T-helper 2 cell treated with Interferon-gamma antibody and Interleukin-4, amounts not matched to agents 100 ng/mL and 5 ng/mL, for 36 hours (primary cell): Measurements from ENCODE around the gene RASAL2. TPM values are rescaled to one million over a fixed set of nuclear protein-coding genes. Genes with fewer than 3 reads are reported as not detected.
"Not testable (repeated sequence)": the region's sequence is repeated elsewhere in the genome, so short reads cannot be mapped to it uniquely, and the experiment has no call there.

Source experiments
- intact Hi-C: fragments of 100-400 bp; cut with micrococcal nuclease; formaldehyde crosslinking; loops from one replicate; pipeline ENCODE4 v1.15.1; 2023
- total RNA-seq: library from RNA; stranded (reverse); gene quantifications from 2 replicates; pipeline ENCODE4 v1.2.3, GENCODE V29; 2022

Gene RASAL2
- total RNA-seq, 1 donor from 2014 or later = 0.05 TPM

- intact Hi-C loops = no loop called here
These were observed 184.1 kb downstream of the RASAL2 start for GRCh38 chr1:178277793-178278530.

DNA sequence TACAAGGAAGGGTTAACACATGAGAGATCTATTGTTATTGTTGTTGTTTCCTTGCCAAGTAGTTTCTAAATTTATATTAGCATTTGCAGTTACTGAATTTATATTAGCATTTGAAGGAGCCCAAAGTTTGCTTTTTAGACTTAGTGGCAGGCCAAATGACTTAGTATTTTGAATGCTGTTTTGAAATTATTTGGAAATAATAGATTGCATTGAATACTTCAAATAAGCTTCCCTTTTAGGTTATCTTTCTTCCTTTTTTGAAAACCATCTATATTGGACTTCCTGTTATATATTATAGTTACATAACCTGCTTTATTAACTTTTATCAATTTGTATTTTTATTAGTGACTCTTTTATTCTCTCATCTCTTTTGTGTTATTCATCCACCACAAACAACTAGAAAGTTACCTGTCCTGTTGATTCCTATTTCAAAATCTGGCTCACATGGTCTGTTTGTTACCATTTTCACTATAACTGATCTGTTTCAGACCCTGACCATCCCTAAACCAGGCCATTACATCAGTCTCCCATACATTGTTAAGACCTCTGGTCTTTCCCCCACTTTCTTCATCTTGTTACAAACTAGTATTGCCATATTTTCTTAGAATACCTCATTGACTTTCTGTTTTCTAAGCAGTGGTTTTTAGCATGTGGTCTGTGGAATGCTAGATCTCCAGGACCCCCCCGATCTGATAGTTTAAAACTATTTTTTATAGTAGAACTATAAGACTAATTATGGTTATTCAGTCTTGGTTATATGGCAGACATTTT, 185.2 kb downstream of the RASAL2 start:
- intact Hi-C loops = no loop called here

- intact Hi-C loops = loop anchor here (5.0 kb wide), 1 partner anchor 251 kb away; no protein-coding TSS in a partner anchor
These were observed 189.1 kb downstream of the RASAL2 start for GRCh38 chr1:178282949-178283367.

DNA sequence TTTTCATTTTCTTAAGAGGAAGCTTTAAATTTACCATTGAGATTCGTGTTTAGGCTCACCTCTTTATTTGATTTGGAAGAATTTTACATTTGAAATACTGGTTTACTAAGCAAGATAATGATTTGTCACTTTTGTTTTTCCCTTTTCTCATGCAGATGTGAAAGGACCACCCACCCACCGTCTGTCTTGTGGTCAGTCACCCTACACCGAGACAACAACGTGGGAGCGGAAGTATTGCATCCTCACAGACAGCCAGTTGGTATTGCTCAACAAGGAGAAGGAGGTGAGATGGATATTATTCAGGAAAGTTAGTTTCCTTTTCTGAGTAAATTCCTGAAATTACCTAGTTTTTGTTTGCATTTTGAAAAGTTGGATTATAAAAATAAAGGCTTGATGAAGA, 189.5 kb downstream of the RASAL2 start:
- intact Hi-C loops = loop anchor here (5.0 kb wide), 1 partner anchor 251 kb away; no protein-coding TSS in a partner anchor

DNA sequence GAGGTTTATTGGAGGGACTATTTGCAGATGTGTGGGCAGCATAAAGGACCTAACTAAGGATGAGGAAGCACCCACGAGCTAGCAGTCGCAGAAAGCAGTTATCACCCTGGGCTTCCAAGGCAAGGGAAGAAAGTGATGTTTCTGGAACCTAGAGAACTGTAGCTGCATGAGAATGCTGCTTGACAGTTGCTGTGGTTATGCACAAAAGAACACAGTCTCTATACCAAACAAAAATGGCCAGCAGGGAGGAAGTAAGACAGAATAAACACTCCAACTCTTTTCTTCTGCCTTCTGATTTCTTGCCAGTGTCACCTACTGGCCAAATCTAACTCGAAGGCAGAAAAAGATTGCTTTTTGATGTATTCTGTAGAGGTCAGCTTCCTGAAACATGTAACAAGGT, 190.2 kb downstream of the RASAL2 start:
- intact Hi-C loops = loop anchor here (5.0 kb wide), 1 partner anchor 252 kb away; no protein-coding TSS in a partner anchor

- intact Hi-C loops = no loop called here
These were observed 197.3 kb downstream of the RASAL2 start for GRCh38 chr1:178291166-178291565.

- intact Hi-C loops = no loop called here
These were observed 200.8 kb downstream of the RASAL2 start for GRCh38 chr1:178294654-178295053.

GRCh38 chr1:178300352-178300699, 206.4 kb downstream of the RASAL2 start:
- intact Hi-C loops = no loop called here

GRCh38 chr1:178301141-178301540, 207.2 kb downstream of the RASAL2 start:
- intact Hi-C loops = no loop called here

DNA sequence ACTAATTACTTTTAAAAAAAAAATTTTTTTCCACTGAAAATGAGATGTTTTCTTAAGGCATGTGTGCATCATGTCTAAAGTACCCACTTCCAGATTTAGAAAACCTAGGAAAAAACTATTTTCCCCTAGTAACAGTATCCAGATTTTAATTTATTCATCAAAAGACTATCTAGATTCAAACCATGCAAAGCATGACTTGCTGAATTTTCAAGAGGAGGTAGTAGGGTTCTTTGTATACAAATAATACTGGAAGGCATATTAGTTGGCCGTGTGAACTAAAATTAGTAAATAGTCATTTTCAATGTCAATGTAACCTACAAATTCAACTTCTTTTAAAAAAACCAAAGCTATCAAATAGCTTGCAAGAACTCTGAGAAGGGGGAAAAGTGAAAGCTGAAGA, 213.4 kb downstream of the RASAL2 start:
- intact Hi-C loops = no loop called here

- intact Hi-C loops = no loop called here
These were observed 214.5 kb downstream of the RASAL2 start for GRCh38 chr1:178308438-178308837.

DNA sequence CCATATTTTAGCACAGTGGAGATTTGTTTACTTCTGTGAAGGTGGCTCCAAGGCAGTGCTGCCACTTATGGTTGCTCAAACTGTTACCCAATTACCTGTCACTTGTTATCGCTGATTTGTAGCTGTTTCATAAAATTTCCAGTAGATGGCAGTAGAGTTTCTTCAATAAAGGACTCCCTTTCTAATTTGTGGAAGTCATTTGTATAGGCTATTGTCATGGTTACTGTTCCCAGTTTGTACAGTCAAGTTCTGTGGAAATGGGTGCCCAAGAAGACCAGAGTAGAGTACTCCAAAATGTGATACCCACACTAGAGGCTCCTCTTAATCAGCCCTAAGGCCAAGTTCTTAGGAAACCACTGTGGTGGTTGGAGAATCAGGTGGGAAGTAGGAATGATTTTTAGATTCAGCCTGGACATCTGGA, 216.8 kb downstream of the RASAL2 start:
- intact Hi-C loops = loop anchor here (5.0 kb wide), 1 partner anchor 222 kb away; no protein-coding TSS in a partner anchor

GRCh38 chr1:178311164-178311563, 217.3 kb downstream of the RASAL2 start:
- intact Hi-C loops = loop anchor here (5.0 kb wide), 1 partner anchor 221 kb away; no protein-coding TSS in a partner anchor

DNA sequence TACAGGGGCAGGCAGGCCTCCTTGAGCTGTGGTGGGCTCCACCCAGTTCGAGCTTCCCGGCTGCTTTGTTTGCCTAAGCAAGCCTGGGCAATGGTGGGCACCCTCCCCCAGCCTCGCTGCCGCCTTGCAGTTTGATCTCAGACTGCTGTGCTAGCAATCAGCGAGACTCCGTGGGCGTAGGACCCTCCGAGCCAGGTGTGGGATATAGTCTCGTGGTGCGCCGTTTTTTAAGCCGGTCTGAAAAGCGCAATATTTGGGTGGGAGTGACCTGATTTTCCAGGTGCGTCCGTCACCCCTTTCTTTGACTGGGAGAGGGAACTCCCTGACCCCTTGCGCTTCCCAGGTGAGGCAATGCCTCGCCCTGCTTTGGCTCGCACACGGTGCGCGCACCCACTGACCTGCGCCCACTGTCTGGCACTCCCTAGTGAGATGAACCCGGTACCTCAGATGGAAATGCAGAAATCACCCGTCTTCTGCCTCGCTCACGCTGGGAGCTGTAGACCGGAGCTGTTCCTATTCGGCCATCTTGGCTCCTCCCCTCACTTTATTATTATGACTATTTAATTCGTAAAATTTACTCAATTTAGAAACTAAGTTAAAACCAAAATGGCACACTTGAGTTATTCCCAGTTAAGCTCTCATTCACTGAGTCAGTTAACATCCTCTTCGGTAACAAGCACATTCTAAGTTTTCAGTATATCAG, 226.5 kb downstream of the RASAL2 start:
- intact Hi-C loops = not testable (repeated sequence)

DNA sequence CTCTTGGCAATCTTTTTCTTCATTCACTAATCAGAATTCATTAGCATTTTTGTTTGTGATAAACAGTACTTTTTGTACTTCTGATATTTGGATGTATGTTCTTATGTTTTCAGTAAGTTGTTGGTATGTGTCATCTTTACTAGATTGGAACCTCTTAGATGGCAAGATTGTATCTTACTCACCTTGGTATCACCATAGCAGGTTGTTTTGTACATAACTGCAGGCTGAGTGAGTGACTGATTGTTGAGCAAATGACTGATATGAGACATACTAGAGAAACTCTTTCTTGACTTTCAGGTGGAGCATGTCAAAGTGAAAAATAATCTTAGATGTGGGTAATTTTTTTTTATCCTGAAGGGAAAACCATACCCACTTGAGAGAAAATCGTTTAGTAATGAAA, 229.2 kb downstream of the RASAL2 start:
- intact Hi-C loops = no loop called here

- intact Hi-C loops = no loop called here
These were observed 230.1 kb downstream of the RASAL2 start for GRCh38 chr1:178324003-178324402.

DNA sequence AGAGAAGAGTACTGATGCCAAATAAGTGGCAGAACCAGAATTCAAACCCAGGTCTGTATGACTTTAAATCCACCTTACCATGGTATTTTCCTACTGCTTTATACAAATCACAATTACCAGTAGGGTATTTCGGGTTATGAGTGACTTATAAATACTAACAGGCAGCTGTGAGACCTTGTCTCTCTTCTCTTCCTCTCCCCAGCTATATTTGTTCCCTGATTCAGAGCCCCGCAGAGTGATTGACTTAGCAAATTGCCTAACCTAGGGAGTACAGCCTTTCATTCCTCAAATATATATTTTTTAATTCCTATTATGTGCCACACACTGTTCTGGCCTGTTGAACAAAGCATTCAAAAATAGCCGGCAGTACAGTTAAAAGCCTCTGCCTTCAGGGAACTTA, 234.8 kb downstream of the RASAL2 start:
- intact Hi-C loops = no loop called here

- intact Hi-C loops = no loop called here
These were observed 236.2 kb downstream of the RASAL2 start for GRCh38 chr1:178330153-178330552.

DNA sequence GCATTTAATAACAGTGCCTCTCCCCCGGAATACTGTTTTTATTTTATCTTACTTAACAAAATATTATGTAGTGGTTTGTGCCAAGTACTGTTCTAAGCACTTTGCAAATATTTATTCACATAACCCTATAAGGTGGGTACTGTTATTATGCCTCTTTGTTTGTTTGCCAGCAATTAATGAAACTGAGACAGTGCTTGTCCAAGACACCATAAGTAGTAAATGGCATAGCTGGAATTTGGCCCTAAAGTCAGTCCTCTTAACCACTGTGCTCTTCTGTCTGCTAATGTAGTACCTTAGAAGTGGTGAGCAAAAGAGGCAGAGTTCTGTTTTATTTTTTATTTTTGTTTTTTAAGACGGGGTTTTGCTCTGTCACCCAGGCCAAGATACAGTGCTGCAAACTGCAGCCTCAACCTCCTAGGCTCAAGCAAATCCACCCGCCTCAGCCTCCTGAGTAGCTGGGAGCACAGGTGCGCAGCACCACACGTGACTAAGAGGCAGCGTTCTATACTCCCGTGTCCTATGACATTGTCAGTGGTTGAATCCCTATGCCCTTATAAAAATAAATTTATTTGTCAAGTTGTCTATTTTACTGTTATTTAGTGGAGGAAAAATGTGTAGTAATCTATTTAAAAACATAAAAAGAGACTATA, 237.1 kb downstream of the RASAL2 start:
- intact Hi-C loops = no loop called here

DNA sequence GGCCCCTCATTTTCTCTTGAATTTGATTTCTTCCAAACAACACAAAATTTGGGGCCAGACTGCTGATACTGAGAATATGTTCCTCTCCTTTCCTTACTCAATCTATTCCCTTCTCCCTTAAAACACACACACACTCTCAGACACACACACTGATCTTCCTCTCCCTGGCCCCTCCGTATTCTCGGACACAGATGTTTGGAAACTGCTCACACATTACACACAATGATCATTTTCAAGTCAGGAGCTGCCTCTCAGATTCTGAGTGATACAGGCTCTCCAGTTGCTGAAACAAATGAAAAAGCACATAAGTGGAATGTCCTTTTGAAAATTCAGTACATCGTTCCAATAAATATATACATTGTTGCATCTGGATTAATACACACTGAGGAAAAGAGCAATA, 241.5 kb downstream of the RASAL2 start:
- intact Hi-C loops = no loop called here

DNA sequence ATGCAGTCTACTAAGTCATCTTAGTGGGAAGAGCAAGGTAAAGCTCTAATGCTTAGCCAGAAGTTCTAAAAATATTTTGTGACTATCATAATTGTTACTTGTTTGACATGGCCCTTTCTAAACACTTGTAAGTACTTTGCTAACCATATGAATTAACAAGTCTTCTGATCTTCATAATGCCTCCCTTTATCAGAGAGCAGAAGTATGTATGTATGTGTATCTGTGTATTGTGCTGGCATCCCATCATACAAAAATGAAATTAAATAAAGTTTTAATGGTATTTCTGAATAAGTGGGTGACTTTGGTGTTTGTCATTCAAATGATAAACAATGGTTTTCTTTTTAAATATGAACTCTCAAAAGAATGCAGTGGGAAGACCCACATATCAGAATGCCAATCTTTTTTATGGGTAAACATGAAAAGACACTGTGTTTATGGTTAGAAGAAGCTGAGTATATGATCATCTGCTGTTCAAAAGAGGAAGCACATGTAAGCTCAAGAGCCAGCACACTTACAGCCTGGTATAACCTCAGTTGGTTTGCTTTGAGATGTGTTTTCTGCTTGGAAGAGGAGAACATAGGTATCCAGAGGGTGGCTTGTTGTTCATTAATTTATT, 243.3 kb downstream of the RASAL2 start:
- intact Hi-C loops = no loop called here
